Fibroblast of skin of back (primary cell): ENCODE results near the gene MRPS34.
A peak's percentile ranks its signal among the peaks of the same experiment; 100 is the strongest.

Experiments
- DNase-seq: peaks from one replicate; pipeline ENCODE4 v3.0.0-alpha.2; 2013

The MRPS34 gene

DNA sequence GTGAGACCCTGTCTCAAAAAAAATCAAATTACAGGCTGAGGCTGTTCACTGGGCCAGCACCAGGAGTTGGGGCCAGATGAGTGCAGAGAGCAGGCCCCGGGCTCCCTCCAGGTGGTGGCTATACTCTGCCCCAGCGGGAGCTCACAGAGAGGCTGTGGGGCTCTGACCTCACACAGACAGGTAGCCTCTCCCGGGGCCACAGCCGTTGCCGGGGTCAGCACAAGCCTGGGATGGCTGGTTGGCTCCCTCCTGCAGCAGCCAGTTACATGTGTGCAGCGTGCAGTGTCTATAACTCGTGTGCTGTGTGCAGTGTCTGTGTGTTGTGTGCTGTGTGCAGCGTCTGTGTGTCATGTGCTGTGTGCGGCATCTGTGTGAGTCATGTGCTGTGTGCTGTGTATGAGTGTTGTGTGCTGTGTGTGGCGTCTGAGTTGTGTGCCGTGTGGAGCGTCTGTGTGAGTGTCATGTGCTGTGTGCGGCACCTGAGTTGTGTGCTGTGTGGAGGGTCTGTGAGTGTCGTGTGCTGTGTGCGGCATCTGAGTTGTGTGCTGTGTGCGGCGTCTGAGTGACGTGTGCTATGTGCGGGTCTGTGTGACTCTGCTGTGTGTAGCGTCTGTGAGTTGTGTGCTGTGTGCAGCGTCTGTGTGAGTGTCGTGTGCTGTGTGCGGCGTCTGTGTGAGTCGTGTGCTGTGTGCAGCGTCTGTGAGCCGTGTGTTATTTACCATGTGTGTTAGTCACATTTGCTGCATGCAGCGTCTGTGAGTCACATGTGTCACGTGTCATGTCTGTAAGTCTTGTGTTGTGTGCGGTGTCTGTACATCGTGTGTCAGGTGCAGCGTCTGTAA, 46.1 kb downstream of the MRPS34 start:
- DNase-seq, result no peak

GRCh38 chr16:1724491-1724890, 48.4 kb downstream of the MRPS34 start:
- no peak for DNase-seq

DNA sequence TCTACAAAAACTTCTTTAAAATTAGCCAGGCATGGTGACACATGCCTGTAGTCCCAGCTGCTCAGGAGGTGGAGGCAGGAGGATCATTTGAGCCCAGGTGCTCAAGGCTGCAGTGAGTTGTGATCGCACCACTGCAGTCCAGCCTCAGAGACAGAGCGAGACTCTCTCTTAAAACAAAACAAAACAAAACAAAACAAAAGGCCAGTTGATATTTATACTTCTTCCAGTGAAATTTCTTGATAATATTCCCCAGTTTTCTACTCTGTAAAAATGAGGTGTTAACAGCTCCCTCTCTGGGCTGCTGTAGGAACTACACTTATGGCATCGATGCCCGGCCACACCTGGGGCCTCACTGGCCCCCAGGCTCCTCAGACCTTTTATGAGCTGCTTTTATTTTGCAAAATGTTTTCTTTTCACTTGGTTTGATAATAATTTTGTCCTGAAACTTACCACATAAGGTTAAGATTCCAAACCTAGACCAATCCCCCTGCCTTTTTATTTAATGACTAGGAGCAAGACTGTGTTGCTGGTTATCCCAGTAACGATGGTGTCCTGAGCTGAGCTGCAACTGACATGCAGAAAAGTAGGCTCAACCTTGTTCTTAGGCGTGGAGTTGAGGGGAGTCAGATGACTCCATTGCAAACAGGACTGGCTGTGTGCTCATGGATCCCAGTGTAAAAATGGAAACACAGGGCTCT, 49.3 kb downstream of the MRPS34 start:
- DNase-seq, result peak; percentile 45
